T-helper 9 cell (primary cell): ENCODE data around the gene ASZ1.
"Not testable (repeated sequence)": the region's sequence is repeated elsewhere in the genome, so short reads cannot be mapped to it uniquely, and the experiment has no call there.

ENCODE experiments used
- DNase-seq: peaks from one replicate; pipeline ENCODE4 v3.0.0-alpha.2; 2020
- total RNA-seq, 2 donors: gene quantifications; one replicate each; lab custom pipeline; 2026; lab: John Stamatoyannopoulos, UW

The ASZ1 gene, protein sequence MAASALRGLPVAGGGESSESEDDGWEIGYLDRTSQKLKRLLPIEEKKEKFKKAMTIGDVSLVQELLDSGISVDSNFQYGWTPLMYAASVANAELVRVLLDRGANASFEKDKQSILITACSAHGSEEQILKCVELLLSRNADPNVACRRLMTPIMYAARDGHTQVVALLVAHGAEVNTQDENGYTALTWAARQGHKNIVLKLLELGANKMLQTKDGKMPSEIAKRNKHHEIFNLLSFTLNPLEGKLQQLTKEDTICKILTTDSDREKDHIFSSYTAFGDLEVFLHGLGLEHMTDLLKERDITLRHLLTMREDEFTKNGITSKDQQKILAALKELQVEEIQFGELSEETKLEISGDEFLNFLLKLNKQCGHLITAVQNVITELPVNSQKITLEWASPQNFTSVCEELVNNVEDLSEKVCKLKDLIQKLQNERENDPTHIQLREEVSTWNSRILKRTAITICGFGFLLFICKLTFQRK
- total RNA-seq = 0 reads per million in 2 donors

DNA sequence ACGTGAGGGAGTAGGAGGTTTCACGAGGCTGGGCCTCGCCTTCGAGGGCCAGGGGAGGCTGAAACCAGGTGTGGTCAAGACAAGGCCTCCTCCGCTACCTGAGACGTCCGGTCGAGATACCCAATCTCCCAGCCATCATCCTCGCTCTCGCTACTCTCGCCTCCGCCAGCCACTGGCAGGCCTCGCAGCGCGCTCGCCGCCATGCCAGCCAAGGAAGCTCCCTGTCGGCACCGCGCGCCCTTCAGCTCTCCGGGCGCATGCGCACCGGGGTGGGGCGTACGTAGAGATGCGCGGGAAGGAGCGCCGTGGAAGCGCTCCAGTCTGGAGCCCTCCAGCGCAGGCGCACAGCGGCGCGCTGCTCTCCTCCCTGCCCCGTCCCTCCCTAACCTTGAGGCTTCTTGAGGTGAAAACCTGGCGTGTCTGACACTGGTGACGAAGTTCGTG lies at the start of gene ASZ1:
Gene ASZ1, minus strand, starts transcription at position 236 of the 444 bp plus-strand sequence. Its CDS starts 33 bp downstream, at position 203.
- no peak for DNase-seq

- no peak for DNase-seq
These were observed 49.4 kb upstream of the ASZ1 start for GRCh38 chr7:117476557-117477215.

DNA sequence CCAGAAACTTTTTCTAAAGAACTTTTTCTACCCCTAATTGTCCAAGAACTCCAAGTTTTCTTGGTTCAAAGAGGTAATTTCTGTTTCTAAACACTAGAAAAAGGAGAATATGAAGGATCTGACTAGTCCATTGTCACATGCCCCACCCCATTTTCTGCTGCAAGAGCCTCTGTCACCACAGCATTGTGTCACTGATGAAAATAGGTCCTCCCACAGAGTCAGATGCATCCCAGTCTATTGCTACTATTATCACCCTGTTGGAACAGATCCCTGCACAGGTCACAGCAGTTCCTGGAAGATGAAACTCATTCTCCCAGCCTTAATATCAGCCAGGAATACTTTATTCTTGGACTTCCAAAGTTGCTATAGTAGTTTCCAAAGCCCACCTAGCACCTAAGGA lies 45.0 kb upstream of the ASZ1 start:
- DNase-seq = no peak

DNA sequence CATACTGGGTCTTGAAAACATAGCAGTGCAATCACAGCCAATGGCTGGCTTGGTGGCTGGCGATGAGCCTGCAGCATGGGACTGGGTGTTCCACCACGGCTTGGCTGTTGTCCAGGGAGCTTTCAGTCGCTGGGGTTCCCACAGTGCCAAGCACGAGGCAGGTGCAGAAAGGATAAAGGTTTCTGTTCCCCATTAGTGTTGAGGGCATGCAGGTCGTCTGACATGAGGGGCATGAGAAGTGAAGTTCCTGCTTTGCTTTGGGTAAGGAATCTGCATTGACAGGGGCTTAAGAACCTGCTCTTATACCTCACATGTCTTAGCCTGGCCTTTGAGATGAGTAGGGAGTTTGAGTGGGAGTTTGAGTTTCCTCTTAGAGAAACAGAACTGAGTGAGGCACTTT lies 43.5 kb upstream of the ASZ1 start:
- DNase-seq = no peak

- no peak for DNase-seq
These were observed 40.9 kb upstream of the ASZ1 start for GRCh38 chr7:117468174-117468573.

DNA sequence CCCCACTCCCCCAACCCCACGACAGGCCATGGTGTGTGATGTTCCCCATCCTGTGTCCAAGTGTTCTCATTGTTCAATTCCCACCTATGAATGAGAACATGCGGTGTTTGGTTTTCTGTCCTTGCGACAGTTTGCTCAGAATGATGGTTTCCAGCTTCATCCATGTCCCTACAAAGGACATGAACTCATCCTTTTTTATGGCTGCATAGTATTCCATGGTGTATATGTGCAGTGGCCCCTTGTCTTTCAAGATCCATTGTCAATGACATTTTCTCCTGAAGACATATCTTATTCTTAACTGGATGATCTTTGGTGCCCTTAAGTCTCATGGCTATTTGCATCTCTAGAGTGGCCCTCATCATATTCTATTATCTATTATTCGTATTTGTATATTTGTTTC lies 33.5 kb upstream of the ASZ1 start:
- DNase-seq = not testable (repeated sequence)

DNA sequence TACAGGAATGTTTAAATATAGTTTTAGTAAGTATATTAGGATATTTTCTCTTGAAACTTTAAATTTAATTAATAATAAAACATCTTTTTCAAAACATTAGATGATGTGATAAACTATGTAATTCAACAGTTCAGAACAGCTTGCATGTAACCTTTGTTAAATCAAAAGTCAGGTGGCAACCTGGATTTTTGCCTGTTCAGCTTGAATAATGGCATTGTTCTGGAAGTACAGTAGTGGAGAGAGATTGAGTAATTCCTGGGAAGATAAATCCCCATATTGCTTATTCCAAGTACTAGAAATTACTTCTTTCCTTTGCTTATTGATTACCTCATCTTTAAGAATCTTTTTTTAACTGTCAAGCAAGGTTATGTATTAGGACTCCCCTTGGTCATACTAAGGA lies 32.4 kb upstream of the ASZ1 start:
- no peak for DNase-seq

DNA sequence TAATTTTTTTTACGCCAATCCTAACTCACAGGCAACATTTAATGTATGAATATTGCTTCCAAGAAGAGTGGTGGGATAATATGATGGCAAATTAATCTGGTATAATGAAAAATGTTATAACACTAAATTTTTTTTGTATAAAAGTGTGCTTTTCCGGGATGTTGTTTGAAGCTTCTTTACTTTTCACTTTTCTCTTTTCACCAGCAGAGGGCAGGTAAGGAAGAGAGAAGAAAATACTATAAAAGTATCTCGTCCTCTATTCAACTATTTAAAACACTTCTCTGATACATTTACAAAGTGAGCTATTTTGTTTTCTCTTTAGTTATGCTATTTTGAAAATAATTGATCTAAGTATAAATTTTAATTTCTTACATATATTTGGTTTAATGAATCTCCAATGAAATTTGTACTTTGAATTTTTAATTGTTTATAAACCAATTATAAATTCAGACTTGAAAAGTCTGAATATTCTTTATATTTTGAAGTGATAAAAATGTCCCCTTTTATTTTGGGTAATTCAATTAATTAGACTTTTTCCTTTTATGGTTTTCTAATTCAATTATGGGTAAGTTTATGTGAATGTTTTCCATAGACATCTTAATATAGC lies 31.8 kb upstream of the ASZ1 start:
- DNase-seq = no peak

DNA sequence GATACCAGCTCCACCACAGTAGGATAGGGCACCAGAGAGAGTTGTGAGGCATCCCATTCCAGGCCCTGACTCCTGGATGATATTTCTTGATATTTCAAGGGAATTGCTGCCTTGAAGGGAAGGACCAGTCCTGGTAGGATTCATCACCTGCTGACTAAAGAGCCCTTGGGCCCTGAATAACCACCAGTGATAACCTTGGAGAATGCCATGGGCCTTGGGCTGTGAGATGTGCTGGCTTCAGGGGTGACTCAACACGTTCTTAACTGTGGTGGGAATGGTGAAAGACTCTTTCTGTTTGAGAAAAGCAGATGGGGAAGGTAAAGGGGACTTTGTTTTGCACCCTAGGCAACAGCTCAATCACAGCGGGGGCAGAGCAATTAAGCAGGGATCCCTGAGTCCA lies 21.4 kb upstream of the ASZ1 start:
- no peak for DNase-seq

DNA sequence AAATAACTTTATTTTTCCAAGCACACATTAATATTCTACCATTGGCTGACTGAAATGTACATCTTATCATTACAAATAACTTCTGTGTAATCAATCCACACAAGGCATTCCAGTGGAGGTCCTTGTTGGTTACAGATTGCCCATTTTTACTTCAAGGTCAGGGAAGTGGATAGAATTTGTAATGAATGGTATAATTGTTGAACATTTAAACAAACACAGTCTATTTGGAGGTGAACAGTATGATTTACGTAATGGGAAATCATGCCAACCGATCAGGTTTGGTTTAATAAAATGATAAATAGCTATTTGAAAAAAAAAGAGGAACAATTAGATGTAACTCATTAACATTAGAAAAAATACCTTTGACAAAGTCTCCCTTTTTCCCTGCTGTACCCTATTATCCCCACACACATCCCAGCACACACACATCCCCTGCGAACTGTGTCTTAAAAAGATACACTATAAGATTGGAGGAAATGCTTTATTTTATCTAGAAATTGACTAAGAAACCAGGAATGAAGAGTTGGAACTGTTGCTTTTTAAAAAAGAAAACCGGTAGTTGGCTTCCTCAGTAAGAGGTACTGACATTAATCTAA lies 19.0 kb upstream of the ASZ1 start:
- no peak for DNase-seq

DNA sequence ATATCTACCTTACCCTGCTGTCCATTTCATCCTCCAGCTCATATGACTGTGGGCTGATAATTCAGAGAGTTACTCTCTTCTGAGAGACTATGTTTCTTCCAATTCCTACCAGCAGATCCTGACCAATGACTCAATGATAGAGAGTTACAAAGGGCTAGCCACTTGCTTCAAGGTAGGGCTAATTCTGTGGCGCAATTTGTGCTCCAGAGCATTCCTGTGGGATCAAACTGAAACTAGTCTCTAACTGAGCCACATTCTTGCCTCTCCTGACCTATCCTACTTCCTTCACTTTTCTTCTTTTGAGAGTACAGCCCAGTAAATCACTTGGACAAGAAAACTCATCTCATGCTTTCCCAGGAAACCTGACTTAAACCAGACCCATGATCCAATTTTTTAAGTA lies 17.9 kb upstream of the ASZ1 start:
- no peak for DNase-seq

DNA sequence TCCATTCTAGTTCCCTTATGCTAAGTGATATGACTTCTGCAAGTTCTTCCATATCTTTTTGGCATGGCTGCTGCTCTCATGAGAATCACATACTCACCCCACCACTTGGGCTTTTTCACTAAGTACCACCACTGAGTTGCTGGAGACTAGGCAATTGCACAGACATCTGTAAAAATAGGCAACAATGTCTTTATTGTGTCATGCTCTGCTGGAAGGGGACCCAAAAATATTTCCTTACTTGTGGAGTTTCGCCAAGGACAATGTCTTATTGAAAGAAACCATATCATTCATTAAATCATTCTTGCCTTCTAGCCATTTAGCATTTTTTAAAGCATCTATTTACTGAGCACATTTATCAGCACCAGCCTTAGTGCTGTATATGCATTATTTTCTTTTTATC lies 17.4 kb upstream of the ASZ1 start:
- no peak for DNase-seq

GRCh38 chr7:117435475-117436043 lies 8.3 kb upstream of the ASZ1 start:
- no peak for DNase-seq

- DNase-seq = no peak
These were observed 3.0 kb downstream of the ASZ1 start for GRCh38 chr7:117424090-117424829.

DNA sequence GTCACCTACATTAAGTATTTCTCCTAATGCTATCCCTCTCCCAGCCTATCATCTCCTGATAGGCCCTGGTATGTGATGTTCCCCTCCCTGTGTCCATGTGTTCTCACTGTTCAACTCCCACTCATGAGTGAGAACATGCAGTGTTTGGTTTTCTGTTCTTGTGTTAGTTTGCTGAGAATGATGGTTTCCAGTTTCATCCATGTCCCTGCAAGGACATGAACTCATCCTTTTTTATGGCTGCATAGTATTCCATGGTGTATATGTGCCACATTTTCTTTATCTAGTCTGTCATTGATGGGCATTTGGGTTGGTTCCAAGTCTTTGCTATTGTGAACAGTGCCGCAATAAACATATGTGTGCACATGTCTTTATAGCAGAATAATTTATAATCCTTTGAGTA lies 12.7 kb downstream of the ASZ1 start:
- not testable (repeated sequence) for DNase-seq

- no peak for DNase-seq
These were observed 14.2 kb downstream of the ASZ1 start for GRCh38 chr7:117412946-117413559.

DNA sequence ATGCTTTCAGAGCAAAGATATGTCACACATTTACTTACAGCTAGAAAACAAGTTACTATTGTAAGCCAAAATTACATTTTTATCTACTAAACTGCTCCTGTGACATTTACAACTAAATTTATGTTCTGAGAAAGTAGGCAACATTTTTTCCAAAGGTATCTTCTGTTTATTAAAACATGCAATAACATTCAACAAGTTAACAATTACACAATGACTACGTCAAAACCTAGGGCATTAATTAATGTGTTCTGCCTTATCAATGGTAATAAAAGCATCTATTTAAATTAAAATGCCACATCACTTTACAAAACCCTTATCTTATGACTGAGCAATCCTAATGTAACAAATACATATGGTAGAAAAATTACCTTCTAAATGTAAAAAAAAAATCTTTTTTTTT lies 14.9 kb downstream of the ASZ1 start:
- no peak for DNase-seq

- DNase-seq = no peak
These were observed 15.8 kb downstream of the ASZ1 start for GRCh38 chr7:117411539-117411938.

- DNase-seq = no peak
These were observed 18.5 kb downstream of the ASZ1 start for GRCh38 chr7:117408831-117409230.

DNA sequence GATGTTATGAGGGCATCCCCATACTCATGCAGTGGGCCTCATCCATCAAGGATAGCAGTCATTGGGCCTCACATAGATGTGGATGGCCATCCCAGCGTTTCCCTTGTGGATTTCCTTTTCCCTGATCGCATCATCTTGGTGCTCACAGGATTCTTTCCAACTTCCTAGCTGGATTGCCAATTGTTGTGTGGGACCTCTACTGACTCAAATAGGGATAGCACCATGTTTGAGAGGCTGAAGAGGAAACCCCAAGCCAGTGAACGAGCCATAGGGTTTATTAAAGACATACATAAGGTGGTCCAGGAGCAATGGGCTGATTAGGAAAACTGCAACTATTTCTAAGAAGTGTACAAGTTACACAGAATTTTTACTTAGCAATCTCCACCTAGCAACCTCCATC lies 21.8 kb downstream of the ASZ1 start:
- no peak for DNase-seq

GRCh38 chr7:117403737-117404136 lies 23.6 kb downstream of the ASZ1 start:
- DNase-seq = no peak

GRCh38 chr7:117402109-117402508 lies 25.2 kb downstream of the ASZ1 start:
- DNase-seq = no peak
